HCT116 (cell line): ENCODE data around the gene CADPS2. TPM values are rescaled to one million over a fixed set of nuclear protein-coding genes. Genes with fewer than 3 reads are reported as not detected.
"Not testable (repeated sequence)": the region's sequence is repeated elsewhere in the genome, so short reads cannot be mapped to it uniquely, and the experiment has no call there.

Source experiments
- ATAC-seq: fragments of 200-7000 bp; cut with Tn5 transposase; 2 replicates; pipeline ENCODE4 v1.9.1; 2020; ENCODE audit warnings: mild to moderate bottlenecking, moderate library complexity
- BruUV-seq: library from RNA; stranded (reverse); fragments of 400-500 nt; replicated peaks from 2 replicates; lab custom pipeline; 2021; lab: Mats Ljungman, UMichigan
- CTCF ChIA-PET: fragments of 300-600 bp; sonication (Branson Sonifier 250); formaldehyde crosslinking; loops from one replicate; lab custom pipeline; 2021; ENCODE audit warnings: antibody characterized with exemption; lab: Charles Lee
- POLR2A ChIA-PET: fragments of 300-600, 350-600 bp; sonication (Branson Sonifier 250); formaldehyde crosslinking; loops from one replicate; lab custom pipeline; 2021; ENCODE audit warnings: antibody characterized with exemption; lab: Charles Lee
- RAD21 ChIA-PET, 2 experiments: fragments of 300-600 bp; sonication (Branson Sonifier 250); formaldehyde crosslinking; loops; one replicate each; lab custom pipeline; 2023; ENCODE audit warnings: low total read pairs in 2 of 2; ENCODE audit not compliant: uncharacterized antibody in 2 of 2, unreplicated experiment in 2 of 2, low non-redundant PET in 1 of 2; lab: Charles Lee
- DNase-seq: peaks from one replicate; pipeline ENCODE4 v3.0.0-alpha.2; 2010; ENCODE audit warnings: low read depth, low spot score
- H2AFZ ChIP-seq: fragments of 200-600 bp; shearing (Covaris generic), sonication (generic); 2 replicates; pipeline ENCODE4 v1.6.1; 2017; ENCODE audit warnings: low read depth, mixed run types, mixed read lengths, antibody characterized with exemption, low read length; ENCODE audit not compliant: poor library complexity, severe bottlenecking
- H3K27ac ChIP-seq: 2 replicates; pipeline ENCODE4 v1.5.1; 2012; ENCODE audit warnings: low read depth, low read length
- H3K27me3 ChIP-seq: fragments of 200-600 bp; sonication (generic); 2 replicates; pipeline ENCODE4 v1.6.1; 2016; ENCODE audit warnings: mixed run types, low read length, mixed read lengths; ENCODE audit not compliant: insufficient read depth
- H3K36me3 ChIP-seq, 2 experiments: fragments of 200-500 bp in 1 of 2; fragments of 200-600 bp in 1 of 2; sonication (Bioruptor generic) in 1 of 2; sonication (generic) in 1 of 2; 2 replicates each; pipeline versions ENCODE4 v1.5.1 to v1.6.1; 2014 to 2016; ENCODE audit warnings: low read length in 2 of 2, inconsistent platforms in 1 of 2, mixed read lengths in 1 of 2, mixed run types in 1 of 2; ENCODE audit not compliant: insufficient read depth in 2 of 2, control insufficient read depth in 1 of 2
- H3K4me1 ChIP-seq, 2 experiments: fragments of 200-600 bp in 1 of 2; sonication (generic) in 1 of 2; 2 replicates each; pipeline versions ENCODE4 v1.5.1 to v1.6.1; 2012 to 2017; ENCODE audit warnings: low read length in 2 of 2, inconsistent platforms in 1 of 2, mild to moderate bottlenecking in 1 of 2, mixed read lengths in 1 of 2, mixed run types in 1 of 2, moderate library complexity in 1 of 2; ENCODE audit not compliant: insufficient read depth in 2 of 2, control insufficient read depth in 1 of 2
- H3K4me2 ChIP-seq: fragments of 200-600 bp; sonication (generic); 2 replicates; pipeline ENCODE4 v1.6.1; 2017; ENCODE audit warnings: mixed run types, low read length, mixed read lengths
- H3K4me3 ChIP-seq, 2 experiments: fragments of 200-600 bp in 1 of 2; sonication (generic) in 1 of 2; replicated peaks in 1 of 2; 2 replicates each; pipeline ENCODE4 v1.5.1; 2011 to 2016; ENCODE audit warnings: low read length in 2 of 2, control low read depth in 1 of 2, low read depth in 1 of 2, mild to moderate bottlenecking in 1 of 2, mixed read lengths in 1 of 2, mixed run types in 1 of 2
- H3K79me2 ChIP-seq: fragments of 200-600 bp; sonication (generic); 2 replicates; pipeline ENCODE4 v1.6.1; 2017; ENCODE audit warnings: mild to moderate bottlenecking, mixed run types, low read length, moderate library complexity, mixed read lengths; ENCODE audit not compliant: insufficient read depth
- H3K9ac ChIP-seq: fragments of 200-600 bp; sonication (generic); 2 replicates; pipeline ENCODE4 v1.6.1; 2016; ENCODE audit warnings: low read length, mixed read lengths
- H3K9me2 ChIP-seq: fragments of 200-600 bp; sonication (generic), shearing (Covaris generic); 2 replicates; pipeline ENCODE4 v1.6.1; 2017; ENCODE audit warnings: mixed run types, mild to moderate bottlenecking, moderate library complexity; ENCODE audit not compliant: insufficient read depth
- H3K9me3 ChIP-seq, 2 experiments: fragments of 200-500 bp in 1 of 2; fragments of 200-600 bp in 1 of 2; sonication (Bioruptor generic) in 1 of 2; sonication (generic) in 1 of 2; 2 replicates each; pipeline ENCODE4 v1.6.1; 2014 to 2017; ENCODE audit warnings: low read length in 2 of 2, mixed read lengths in 2 of 2, inconsistent platforms in 1 of 2, low read depth in 1 of 2, mild to moderate bottlenecking in 1 of 2, mixed run types in 1 of 2, moderate library complexity in 1 of 2; ENCODE audit not compliant: control insufficient read depth in 1 of 2, insufficient read depth in 1 of 2
- H4K20me1 ChIP-seq: fragments of 200-600 bp; sonication (generic), shearing (Covaris generic); 2 replicates; pipeline ENCODE4 v1.6.1; 2017; ENCODE audit warnings: mixed run types, mild to moderate bottlenecking, moderate library complexity; ENCODE audit not compliant: insufficient read depth
- ATF3 ChIP-seq: IDR thresholded peaks from 2 replicates; pipeline ENCODE4 v1.6.1; 2012
- CBX3 ChIP-seq: IDR thresholded peaks from 2 replicates; pipeline ENCODE4 v1.6.1; 2012; ENCODE audit warnings: low read depth
- CEBPB ChIP-seq: IDR thresholded peaks from 2 replicates; pipeline ENCODE4 v1.6.1; 2012; ENCODE audit warnings: low read depth
- EGR1 ChIP-seq: IDR thresholded peaks from 2 replicates; pipeline ENCODE4 v1.6.1; 2012; ENCODE audit warnings: low read depth
- ELF1 ChIP-seq: IDR thresholded peaks from 2 replicates; pipeline ENCODE4 v1.6.1; 2012; ENCODE audit warnings: low read depth, borderline replicate concordance
- EZH2phosphoT487 ChIP-seq: fragments of 200-600 bp; IDR thresholded peaks from 2 replicates; pipeline ENCODE4 v1.6.1; 2018; ENCODE audit warnings: antibody characterized with exemption, borderline replicate concordance
- FOSL1 ChIP-seq: IDR thresholded peaks from 2 replicates; pipeline ENCODE4 v1.6.1; 2012; ENCODE audit warnings: low read depth
- JUND ChIP-seq: IDR thresholded peaks from 2 replicates; pipeline ENCODE4 v1.6.1; 2012
- MAX ChIP-seq: IDR thresholded peaks from 2 replicates; pipeline ENCODE4 v1.6.1; 2012
- POLR2A ChIP-seq: IDR thresholded peaks from 2 replicates; pipeline ENCODE4 v1.7.0; 2011; ENCODE audit warnings: borderline replicate concordance; ENCODE audit not compliant: insufficient read depth, insufficient read length; ENCODE audit errors: extremely low read depth
- SIN3A ChIP-seq: IDR thresholded peaks from 2 replicates; pipeline ENCODE4 v1.6.1; 2012; ENCODE audit warnings: low read depth
- SP1 ChIP-seq: IDR thresholded peaks from 2 replicates; pipeline ENCODE4 v1.6.1; 2012; ENCODE audit warnings: low read depth
- SRF ChIP-seq: IDR thresholded peaks from 2 replicates; pipeline ENCODE4 v1.6.1; 2012; ENCODE audit warnings: low read depth
- TCF7L2 ChIP-seq: IDR thresholded peaks from 2 replicates; pipeline ENCODE4 v1.7.0; 2011; ENCODE audit warnings: borderline replicate concordance, inconsistent platforms; ENCODE audit not compliant: insufficient read depth, insufficient read length; ENCODE audit errors: extremely low read depth
- YY1 ChIP-seq: IDR thresholded peaks from 2 replicates; pipeline ENCODE4 v1.6.1; 2011; ENCODE audit warnings: low read length, low read depth, moderate library complexity, mild to moderate bottlenecking; ENCODE audit not compliant: insufficient replicate concordance; ENCODE audit errors: extremely low read depth
- ZBTB33 ChIP-seq: IDR thresholded peaks from 2 replicates; pipeline ENCODE4 v1.6.1; 2011; ENCODE audit warnings: mild to moderate bottlenecking, low read length, moderate library complexity; ENCODE audit not compliant: insufficient replicate concordance; ENCODE audit errors: extremely low read depth
- ZFX ChIP-seq: fragments of 450-650 bp; IDR thresholded peaks from 2 replicates; pipeline ENCODE4 v1.6.1; 2017
- ZNF274 ChIP-seq: fragments of 200-500 bp; sonication (Bioruptor generic); IDR thresholded peaks from 2 replicates; pipeline ENCODE4 v1.6.1; 2014; ENCODE audit warnings: mild to moderate bottlenecking, low read depth, low read length, inconsistent platforms
- intact Hi-C: fragments of 100-400 bp; cut with micrococcal nuclease; formaldehyde crosslinking; loops from 2 replicates; pipeline ENCODE4 v1.10.0; 2022
- total RNA-seq: library from RNA; stranded (reverse); gene quantifications from one replicate; pipeline ENCODE4 v1.2.1, GENCODE V29; 2021; ENCODE audit not compliant: unreplicated experiment

Gene CADPS2
- total RNA-seq, 1 experiment from 2014 or later = 7.5 TPM

- H3K4me2 ChIP-seq = no peak overlapping the region
- ChIA-PET RAD21 (no interaction called here), CTCF (no interaction called here), POLR2A (no interaction called here)
- H4K20me1 ChIP-seq = no peaks in the 10 kb centered on the region
- H3K36me3 ChIP-seq = no peaks in the 10 kb centered on the region
- ATAC-seq = no peak
- no peaks in the 10 kb centered on the region for H3K9me3 ChIP-seq
- no peaks in the 10 kb centered on the region for H3K4me1 ChIP-seq
- intact Hi-C loops = no loop called here
- H3K9me2 ChIP-seq = no peaks in the 10 kb centered on the region
- H3K4me3 ChIP-seq = no peak overlapping the region
- TF ChIP-seq SIN3A (no peak), ATF3 (no peak), FOSL1 (no peak), ZBTB33 (no peak), CBX3 (no peak), MAX (no peak), SP1 (no peak), ELF1 (no peak), SRF (no peak), CEBPB (no peak), ZFX (no peak), TCF7L2 (no peak), POLR2A (no peak), YY1 (no peak), ZNF274 (no peak), EZH2phosphoT487 (no peak), EGR1 (no peak), JUND (no peak)
- H3K27ac ChIP-seq = no peak overlapping the region
- H3K9ac ChIP-seq = no peak overlapping the region
- H3K27me3 ChIP-seq = no peaks in the 10 kb centered on the region
- H3K79me2 ChIP-seq = no peaks in the 10 kb centered on the region
- H2AFZ ChIP-seq = no peak overlapping the region
- no peak for DNase-seq
- BruUV-seq = no TSS peak
Observed at GRCh38 chr7:122842971-122843370, 43.3 kb downstream of the CADPS2 start.

- POLR2A ChIA-PET, H3K36me3 ChIP-seq, CTCF ChIA-PET, H3K4me1 ChIP-seq, H3K79me2 ChIP-seq, H3K4me2 ChIP-seq, H3K9me2 ChIP-seq, H3K27me3 ChIP-seq, RAD21 ChIA-PET, H3K9ac ChIP-seq, H3K4me3 ChIP-seq, H3K27ac ChIP-seq, DNase-seq, H2AFZ ChIP-seq, H4K20me1 ChIP-seq, BruUV-seq, H3K9me3 ChIP-seq, ATAC-seq, intact Hi-C loops: not testable (repeated sequence)
Observed at GRCh38 chr7:122836286-122836685, 50.0 kb downstream of the CADPS2 start.
